ENCODE results near the gene PRSS33. TPM values are rescaled to one million over a fixed set of nuclear protein-coding genes. Genes with fewer than 3 reads are reported as not detected.

The PRSS33 gene
- total and polyA plus RNA-seq, 9 of the 15 experiments (the other 6 are each of a cell fraction or from before 2014, with no cell fraction given) = not detected

DNA sequence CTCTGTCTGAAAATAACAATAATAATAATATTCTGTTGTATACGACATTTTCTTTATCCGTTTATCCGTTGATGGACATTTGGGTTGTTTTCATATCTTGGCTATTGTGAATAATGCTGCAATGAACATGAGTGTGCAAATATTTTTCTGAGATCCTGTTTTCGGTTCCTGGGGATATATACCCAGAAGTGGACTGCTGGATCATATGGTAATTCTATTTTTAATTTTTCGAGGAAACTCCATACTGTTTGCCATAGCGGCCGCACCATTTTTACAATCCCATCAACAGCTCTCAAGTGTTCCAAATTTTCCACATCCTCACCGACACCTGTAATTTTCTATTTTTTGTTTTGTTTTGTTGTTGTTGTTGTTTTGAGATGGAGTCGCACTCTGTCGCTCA, 5.6 kb upstream of the PRSS33 start:
- peaks cover 22 to 39% of the 10 kb centered on the region in 2 experiments; a peak in 4 of 5 replicates for H3K27me3 ChIP-seq (ENCODE audit: control insufficient read depth in 2 of 2, insufficient read depth in 2 of 2, low read length in 2 of 2)
- TF ChIP-seq ADNP (tag; IDR thresholded peaks at IDR 0.05) (no peak), CBX2 (IDR thresholded peaks at IDR 0.05; ENCODE audit: insufficient read depth, low read length, poor library complexity, severe bottlenecking) (peak; percentile 85)
- TF ChIP-seq, protein P1, sequence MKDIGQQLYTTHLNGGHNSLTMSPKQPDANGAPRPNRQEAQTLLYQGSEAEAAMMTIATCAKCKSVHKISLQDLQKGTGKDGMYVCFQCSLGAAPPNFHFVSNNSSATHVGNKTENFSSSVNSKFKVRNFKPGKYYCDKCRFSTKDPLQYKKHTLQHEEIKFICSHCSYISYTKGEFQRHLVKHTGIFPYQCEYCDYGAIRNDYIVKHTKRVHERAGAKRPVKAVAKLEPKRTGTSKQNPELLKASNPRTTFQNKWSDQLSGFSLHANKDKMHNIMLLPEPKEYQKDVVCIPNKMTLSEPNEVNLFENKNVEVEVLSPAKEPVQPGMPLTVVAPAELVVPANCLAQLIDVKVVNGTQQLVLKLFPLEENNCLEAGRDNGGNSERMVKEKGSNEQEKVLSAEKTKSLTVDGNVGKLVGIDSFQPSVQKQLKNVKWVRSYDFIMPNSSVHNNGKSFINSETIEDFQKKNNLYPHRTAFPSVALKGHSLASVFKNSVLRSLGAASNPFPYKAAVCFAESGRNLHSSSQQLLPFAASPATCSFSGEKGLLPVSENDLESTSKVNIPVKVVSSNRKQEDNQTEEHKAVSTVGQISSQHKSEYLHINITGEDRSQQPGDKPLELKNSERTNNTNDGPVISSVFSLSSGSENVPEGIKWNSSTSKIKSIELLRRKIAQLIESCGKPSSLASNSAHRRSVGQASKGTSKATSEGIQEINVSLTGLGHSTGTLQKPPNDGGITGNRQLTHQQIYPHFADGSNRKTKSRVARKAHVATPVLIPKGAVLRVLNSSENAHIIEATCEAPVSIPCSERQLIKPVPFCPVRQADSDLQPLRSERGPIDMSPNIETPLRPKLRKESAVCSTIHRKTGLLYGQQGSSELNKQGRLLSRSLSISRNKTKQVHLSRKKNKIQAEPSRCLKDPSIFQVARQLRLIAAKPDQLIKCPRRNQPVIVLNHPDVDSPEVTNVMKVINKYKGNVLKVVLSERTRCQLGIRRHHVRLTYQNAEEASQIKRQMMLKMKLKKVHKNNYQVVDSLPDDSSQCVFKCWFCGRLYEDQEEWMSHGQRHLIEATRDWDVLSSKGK (CRISPR knock-in tag; IDR thresholded peaks at IDR 0.05) = no peak
- intact Hi-C loops (cut with micrococcal nuclease) (no loop called here), in situ Hi-C loops (cut with MboI) (no loop called here)
- H3K9me3 ChIP-seq (replicated peaks; ENCODE audit: control insufficient read depth, insufficient read depth, low read depth, low read length) = no peaks in the 10 kb centered on the region
- H3K79me2 ChIP-seq (ENCODE audit: control insufficient read depth, insufficient read depth, low read length) = no peaks in the 10 kb centered on the region
- FAIRE-seq (no peak), ATAC-seq (no peak), DNase-seq (ENCODE audit: extremely low read depth in 1 of 4, low spot score in 3 of 4) (no peak)
- H3K27ac ChIP-seq (ENCODE audit: extremely low read depth, low read depth, low read length) = no peak overlapping the region
- no peak overlapping the region for H3K4me2 ChIP-seq (ENCODE audit: insufficient read depth, low read length)
- no peaks in the 10 kb centered on the region for H3K9me1 ChIP-seq (ENCODE audit: control insufficient read depth, insufficient read depth, low read length)
- ChIA-PET CTCF (ENCODE audit: low intra/inter-chr PET ratio) (no interaction called here), POLR2A (interaction anchor here (0.9 to 2.8 kb wide), 3 partner anchors 15 to 19 kb away, joined by 3 to 10 read pairs (median 3); no protein-coding TSS in a partner anchor)
- H2AFZ ChIP-seq (ENCODE audit: low read depth, low read length) = no peak overlapping the region
- no peak overlapping the region for H3K9ac ChIP-seq (ENCODE audit: insufficient read depth in 1 of 2, low read depth in 2 of 2, low read length in 2 of 2)
- peaks cover 10% of the 10 kb centered on the region; the same call in 1 of the 2 replicates for H4K20me1 ChIP-seq (replicated peaks; ENCODE audit: control insufficient read depth, insufficient read depth, low read length)
- 27% methylated on average over 10 of the region's 10 CpGs for WGBS (ENCODE audit: insufficient coverage, low coverage, missing lambda C conversion rate)
- H3K4me3 ChIP-seq = no peak overlapping the region
- H3K4me1 ChIP-seq (replicated peaks in 1 of 2; ENCODE audit: control insufficient read depth in 2 of 2, insufficient read depth in 2 of 2, low read length in 2 of 2) = peaks cover 1 to 14% of the 10 kb centered on the region in 2 experiments
- H3K36me3 ChIP-seq (ENCODE audit: control insufficient read depth, insufficient read depth, low read length) = no peaks in the 10 kb centered on the region
- BruUV-seq (replicated peaks) = no TSS peak

Data from K562 (cell line).